GM12878 (cell line): ENCODE results near the gene NRXN3. TPM values are rescaled to one million over a fixed set of nuclear protein-coding genes. Genes with fewer than 3 reads are reported as not detected.

Source experiments
- ATAC-seq: fragments of 200-7000 bp; cut with Tn5 transposase; 3 replicates; pipeline ENCODE4 v1.9.1; 2020; ENCODE audit warnings: mild to moderate bottlenecking, moderate library complexity
- BruUV-seq: library from RNA; stranded (reverse); fragments of 400-500 nt; replicated peaks from 2 replicates; lab custom pipeline; 2021; lab: Mats Ljungman, UMichigan
- CTCF ChIA-PET: fragments of 300-600 bp; sonication (Branson Sonifier 250); formaldehyde crosslinking; extraction: SDS; loops from one replicate; lab custom pipeline; 2021; ENCODE audit warnings: inconsistent platforms; lab: Yijun Ruan, JAX
- POLR2A ChIA-PET: fragments of 350-600 bp; formaldehyde crosslinking; extraction: SDS; loops from one replicate; lab custom pipeline; 2021; ENCODE audit warnings: inconsistent platforms; lab: Charles Lee
- RAD21 ChIA-PET: fragments of 300-600 bp; sonication (Branson Sonifier 250); formaldehyde crosslinking; loops from one replicate; lab custom pipeline; 2023; ENCODE audit warnings: antibody characterized with exemption; ENCODE audit not compliant: unreplicated experiment; lab: Charles Lee
- SMC1A ChIA-PET: fragments of 300-600 bp; sonication (Branson Sonifier 250); formaldehyde crosslinking; loops from one replicate; lab custom pipeline; 2023; ENCODE audit not compliant: unreplicated experiment, uncharacterized antibody; lab: Charles Lee
- DNase-seq: peaks from one replicate; pipeline ENCODE4 v3.0.0-alpha.2; 2011; ENCODE audit warnings: low read depth, low spot score
- FAIRE-seq: peaks from 3 replicates; lab custom pipeline; 2011; peaks lifted over from hg19 to GRCh38; lab: Jason Lieb, UNC
- H2AFZ ChIP-seq: 2 replicates; pipeline ENCODE4 v1.6.0; 2011; ENCODE audit warnings: low read depth, low read length, control low read depth; ENCODE audit not compliant: control insufficient read depth
- H3K27ac ChIP-seq: 2 replicates; pipeline ENCODE4 v1.5.1; 2011; ENCODE audit warnings: control low read depth; ENCODE audit not compliant: control insufficient read depth, insufficient read depth
- H3K27me3 ChIP-seq, 2 experiments: replicated peaks in 1 of 2; 2 replicates each; pipeline versions ENCODE4 v1.6.0 to v1.6.1; 2011; ENCODE audit warnings: low read length in 1 of 2; ENCODE audit not compliant: control insufficient read depth in 2 of 2, insufficient read depth in 2 of 2
- H3K36me3 ChIP-seq, 2 experiments: 2 replicates each; pipeline ENCODE4 v1.5.1; 2011; ENCODE audit warnings: low read length in 1 of 2; ENCODE audit not compliant: control insufficient read depth in 2 of 2, insufficient read depth in 2 of 2
- H3K4me1 ChIP-seq: 2 replicates; pipeline ENCODE4 v1.6.1; 2011; ENCODE audit warnings: mild to moderate bottlenecking, low read length, moderate library complexity, mixed read lengths; ENCODE audit not compliant: control insufficient read depth, insufficient read depth
- H3K4me2 ChIP-seq: 2 replicates; pipeline ENCODE4 v1.6.0; 2011; ENCODE audit warnings: control low read depth; ENCODE audit not compliant: control insufficient read depth, insufficient read depth
- H3K4me3 ChIP-seq: fragments of 200-600 bp; sonication (generic); 2 replicates; pipeline ENCODE4 v1.5.1; 2016
- H3K79me2 ChIP-seq: 2 replicates; pipeline ENCODE4 v1.6.0; 2011; ENCODE audit warnings: low read length; ENCODE audit not compliant: control insufficient read depth, insufficient read depth
- H3K9ac ChIP-seq: 2 replicates; pipeline ENCODE4 v1.8.0; 2011; ENCODE audit warnings: low read length, control low read depth, mixed read lengths; ENCODE audit not compliant: control insufficient read depth, insufficient read depth
- H3K9me3 ChIP-seq: replicated peaks from 3 replicates; pipeline ENCODE4 v1.5.1; 2011; ENCODE audit warnings: mild to moderate bottlenecking, low read length; ENCODE audit not compliant: control insufficient read depth, insufficient read depth
- H4K20me1 ChIP-seq: 2 replicates; pipeline ENCODE4 v1.6.0; 2011; ENCODE audit not compliant: control insufficient read depth, insufficient read depth
- CEBPB ChIP-seq, 2 experiments: fragments of 150-350 bp in 1 of 2; IDR thresholded peaks; 2 replicates each; pipeline ENCODE4 v1.6.1; 2012 to 2014; ENCODE audit warnings: low read depth in 2 of 2, low read length in 2 of 2, borderline replicate concordance in 1 of 2, inconsistent platforms in 1 of 2
- EP300 ChIP-seq, 2 experiments: fragments of 150-350 bp in 1 of 2; IDR thresholded peaks; 2 replicates each; pipeline ENCODE4 v1.6.1; 2011 to 2012; ENCODE audit warnings: low read depth in 2 of 2, low read length in 2 of 2, borderline replicate concordance in 1 of 2, improper control_type of control experiment in 1 of 2, inconsistent platforms in 1 of 2; ENCODE audit not compliant: control insufficient read depth in 1 of 2
- IRF4 ChIP-seq: IDR thresholded peaks from 2 replicates; pipeline ENCODE4 v1.6.1; 2011; ENCODE audit warnings: low read depth, low read length
- JUNB ChIP-seq: IDR thresholded peaks from 2 replicates; pipeline ENCODE4 v1.6.1; 2016; ENCODE audit warnings: antibody characterized with exemption, mild to moderate bottlenecking
- MEF2A ChIP-seq: IDR thresholded peaks from 2 replicates; pipeline ENCODE4 v1.6.1; 2011; ENCODE audit warnings: low read depth, mild to moderate bottlenecking, low read length, moderate library complexity; ENCODE audit not compliant: insufficient read depth
- NBN ChIP-seq: fragments of 450-650 bp; IDR thresholded peaks from 2 replicates; pipeline ENCODE4 v1.6.1; 2016
- NFYB ChIP-seq: IDR thresholded peaks from 2 replicates; pipeline ENCODE4 v1.6.1; 2011; ENCODE audit warnings: low read depth, mild to moderate bottlenecking, low read length, improper control_type of control experiment, moderate library complexity; ENCODE audit not compliant: insufficient read depth
- PML ChIP-seq: IDR thresholded peaks from 2 replicates; pipeline ENCODE4 v1.6.1; 2012; ENCODE audit warnings: low read length, inconsistent platforms
- RAD51 ChIP-seq: fragments of 450-650 bp; IDR thresholded peaks from 2 replicates; pipeline ENCODE4 v1.6.1; 2016; ENCODE audit warnings: moderate library complexity, mild to moderate bottlenecking, inconsistent platforms
- SREBF1 ChIP-seq: IDR thresholded peaks from 2 replicates; pipeline ENCODE4 v1.6.1; 2012; ENCODE audit warnings: mild to moderate bottlenecking, low read length
- SRF ChIP-seq, 2 experiments: IDR thresholded peaks; 2 replicates each; pipeline ENCODE4 v1.6.1; 2011; ENCODE audit warnings: low read depth in 2 of 2, low read length in 2 of 2, mild to moderate bottlenecking in 1 of 2, moderate library complexity in 1 of 2
- SUZ12 ChIP-seq: fragments of 200-600 bp; sonication (generic); IDR thresholded peaks from one replicate; pipeline ENCODE4 v1.6.1; 2018; ENCODE audit warnings: antibody characterized with exemption, mild to moderate bottlenecking; ENCODE audit not compliant: unreplicated experiment
- YBX1 ChIP-seq: fragments of 450-650 bp; IDR thresholded peaks from 2 replicates; pipeline ENCODE4 v1.6.1; 2016; ENCODE audit warnings: antibody characterized with exemption
- ZSCAN29 ChIP-seq: fragments of 450-650 bp; IDR thresholded peaks from 2 replicates; pipeline ENCODE4 v1.6.1; 2017; ENCODE audit warnings: mild to moderate bottlenecking, moderate library complexity
- WGBS: methylation state at CpG from one replicate; pipeline ENCODE4 v1.1.6; 2016; ENCODE audit warnings: low lambda C conversion rate; ENCODE audit not compliant: insufficient replicate concordance, insufficient coverage; ENCODE audit errors: missing lambda C conversion rate; 5-methylcytosine and 5-hydroxymethylcytosine counted together
- in situ Hi-C: fragments of 300-500 bp; cut with MboI; formaldehyde crosslinking; loops from 9 replicates; pipeline ENCODE4 v1.14.3; 2018; ENCODE audit warnings: mixed read lengths
- intact Hi-C: fragments of 100-400 bp; cut with micrococcal nuclease; formaldehyde crosslinking; loops from one replicate; pipeline ENCODE4 v1.14.2; 2022; ENCODE audit not compliant: unreplicated experiment
- polyA plus RNA-seq, 11 experiments: library from polyadenylated mRNA; depleted of rRNA in 4 of 11; unstranded in 6 of 11; stranded (reverse) in 5 of 11; fragments of >200 nt; fragmentation: Nextera tagmentation in 4 of 11; fragmentation: Illumina TruSeq in 1 of 11; extraction: Ambion mirVana in 4 of 11; extraction: Trizol in 1 of 11; gene quantifications; 1 replicate in 1 of 11; 2 replicates in 10 of 11; pipeline versions ENCODE4 v1.2.1 to v1.2.3, GENCODE V29; 2011 to 2016; ENCODE audit warnings: inconsistent platforms in 2 of 11, missing spikeins in 2 of 11, low read depth in 1 of 11
- total RNA-seq, 4 experiments: library from RNA; depleted of rRNA in 3 of 4; stranded (reverse); fragments of >200 nt in 3 of 4; fragmentation: Illumina TruSeq in 1 of 4; extraction: Trizol in 1 of 4; gene quantifications; 2 replicates each; pipeline versions ENCODE4 v1.2.1 to v1.2.3, GENCODE V29; 2013 to 2021
- TF ChIP-seq, protein P1 (sequence below): fragments of 450-650 bp; conservative IDR thresholded peaks from 2 replicates; pipeline ENCODE4 v1.6.1; 2017; ENCODE audit warnings: mild to moderate bottlenecking, moderate library complexity
- TF ChIP-seq, protein P2 (sequence below): fragments of 450-650 bp; IDR thresholded peaks from 2 replicates; pipeline ENCODE4 v1.6.1; 2017; ENCODE audit warnings: mild to moderate bottlenecking
- TF ChIP-seq, protein P3 (sequence below): fragments of 450-650 bp; IDR thresholded peaks from 2 replicates; pipeline ENCODE4 v1.6.1; 2018; ENCODE audit warnings: borderline replicate concordance, mild to moderate bottlenecking; ENCODE audit not compliant: partially characterized antibody
- TF ChIP-seq, protein P4 (sequence below): IDR thresholded peaks from 2 replicates; pipeline ENCODE4 v1.6.1; 2011; ENCODE audit warnings: borderline replicate concordance, low read depth, mild to moderate bottlenecking, moderate library complexity, low read length; ENCODE audit not compliant: insufficient read depth, poor library complexity, severe bottlenecking

The NRXN3 gene
- total and polyA plus RNA-seq, 10 of the 15 experiments (the other 5 are each of a cell fraction or from before 2014, with no cell fraction given): 0.52 to 3.3 (median 1.4) TPM

DNA sequence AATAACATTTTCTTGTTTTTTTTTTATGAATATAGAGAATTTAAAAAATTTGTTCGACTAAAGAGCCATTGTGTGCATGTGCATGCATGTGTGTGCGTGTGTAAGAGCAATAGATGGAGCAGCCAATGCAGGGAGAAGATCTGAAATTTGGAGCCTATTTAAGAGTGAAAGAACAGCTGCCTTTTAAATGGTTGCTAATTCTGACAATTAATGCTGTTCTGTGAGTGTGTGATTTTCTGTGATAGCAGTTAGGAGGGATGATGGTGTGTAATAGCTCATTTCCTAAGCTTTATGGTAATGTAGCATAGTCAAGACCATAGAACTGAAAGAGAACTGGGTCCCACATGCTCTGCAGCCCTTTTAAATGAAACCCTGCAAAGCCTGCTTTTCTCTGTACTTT lies 137.9 kb downstream of the NRXN3 start:
- in situ Hi-C loops: no loop called here
- no peak for FAIRE-seq
- RAD21 ChIA-PET: no interaction called here
- TF ChIP-seq, protein P1, sequence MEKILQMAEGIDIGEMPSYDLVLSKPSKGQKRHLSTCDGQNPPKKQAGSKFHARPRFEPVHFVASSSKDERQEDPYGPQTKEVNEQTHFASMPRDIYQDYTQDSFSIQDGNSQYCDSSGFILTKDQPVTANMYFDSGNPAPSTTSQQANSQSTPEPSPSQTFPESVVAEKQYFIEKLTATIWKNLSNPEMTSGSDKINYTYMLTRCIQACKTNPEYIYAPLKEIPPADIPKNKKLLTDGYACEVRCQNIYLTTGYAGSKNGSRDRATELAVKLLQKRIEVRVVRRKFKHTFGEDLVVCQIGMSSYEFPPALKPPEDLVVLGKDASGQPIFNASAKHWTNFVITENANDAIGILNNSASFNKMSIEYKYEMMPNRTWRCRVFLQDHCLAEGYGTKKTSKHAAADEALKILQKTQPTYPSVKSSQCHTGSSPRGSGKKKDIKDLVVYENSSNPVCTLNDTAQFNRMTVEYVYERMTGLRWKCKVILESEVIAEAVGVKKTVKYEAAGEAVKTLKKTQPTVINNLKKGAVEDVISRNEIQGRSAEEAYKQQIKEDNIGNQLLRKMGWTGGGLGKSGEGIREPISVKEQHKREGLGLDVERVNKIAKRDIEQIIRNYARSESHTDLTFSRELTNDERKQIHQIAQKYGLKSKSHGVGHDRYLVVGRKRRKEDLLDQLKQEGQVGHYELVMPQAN: no peak
- TF ChIP-seq SREBF1: no peak
- no peak for TF ChIP-seq CEBPB (IDR thresholded peaks at IDR 0.05; ENCODE audit: borderline replicate concordance in 1 of 2, low read depth in 2 of 2, low read length in 2 of 2)
- TF ChIP-seq RAD51: no peak
- no peak for TF ChIP-seq PML
- TF ChIP-seq JUNB: no peak
- no peak for TF ChIP-seq SUZ12
- no peak for TF ChIP-seq NFYB
- no peak for TF ChIP-seq ZSCAN29
- no peak for TF ChIP-seq NBN
- TF ChIP-seq, protein P2, sequence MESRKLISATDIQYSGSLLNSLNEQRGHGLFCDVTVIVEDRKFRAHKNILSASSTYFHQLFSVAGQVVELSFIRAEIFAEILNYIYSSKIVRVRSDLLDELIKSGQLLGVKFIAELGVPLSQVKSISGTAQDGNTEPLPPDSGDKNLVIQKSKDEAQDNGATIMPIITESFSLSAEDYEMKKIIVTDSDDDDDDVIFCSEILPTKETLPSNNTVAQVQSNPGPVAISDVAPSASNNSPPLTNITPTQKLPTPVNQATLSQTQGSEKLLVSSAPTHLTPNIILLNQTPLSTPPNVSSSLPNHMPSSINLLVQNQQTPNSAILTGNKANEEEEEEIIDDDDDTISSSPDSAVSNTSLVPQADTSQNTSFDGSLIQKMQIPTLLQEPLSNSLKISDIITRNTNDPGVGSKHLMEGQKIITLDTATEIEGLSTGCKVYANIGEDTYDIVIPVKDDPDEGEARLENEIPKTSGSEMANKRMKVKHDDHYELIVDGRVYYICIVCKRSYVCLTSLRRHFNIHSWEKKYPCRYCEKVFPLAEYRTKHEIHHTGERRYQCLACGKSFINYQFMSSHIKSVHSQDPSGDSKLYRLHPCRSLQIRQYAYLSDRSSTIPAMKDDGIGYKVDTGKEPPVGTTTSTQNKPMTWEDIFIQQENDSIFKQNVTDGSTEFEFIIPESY: no peak
- TF ChIP-seq IRF4: no peak
- no peak for TF ChIP-seq MEF2A
- no peak for TF ChIP-seq EP300 (IDR thresholded peaks at IDR 0.05; ENCODE audit: borderline replicate concordance in 1 of 2, control insufficient read depth in 1 of 2, low read depth in 2 of 2, low read length in 2 of 2)
- no peak for TF ChIP-seq YBX1
- TF ChIP-seq SRF (IDR thresholded peaks at IDR 0.05; ENCODE audit: low read depth in 2 of 2, low read length in 2 of 2): no peak
- TF ChIP-seq, protein P3, sequence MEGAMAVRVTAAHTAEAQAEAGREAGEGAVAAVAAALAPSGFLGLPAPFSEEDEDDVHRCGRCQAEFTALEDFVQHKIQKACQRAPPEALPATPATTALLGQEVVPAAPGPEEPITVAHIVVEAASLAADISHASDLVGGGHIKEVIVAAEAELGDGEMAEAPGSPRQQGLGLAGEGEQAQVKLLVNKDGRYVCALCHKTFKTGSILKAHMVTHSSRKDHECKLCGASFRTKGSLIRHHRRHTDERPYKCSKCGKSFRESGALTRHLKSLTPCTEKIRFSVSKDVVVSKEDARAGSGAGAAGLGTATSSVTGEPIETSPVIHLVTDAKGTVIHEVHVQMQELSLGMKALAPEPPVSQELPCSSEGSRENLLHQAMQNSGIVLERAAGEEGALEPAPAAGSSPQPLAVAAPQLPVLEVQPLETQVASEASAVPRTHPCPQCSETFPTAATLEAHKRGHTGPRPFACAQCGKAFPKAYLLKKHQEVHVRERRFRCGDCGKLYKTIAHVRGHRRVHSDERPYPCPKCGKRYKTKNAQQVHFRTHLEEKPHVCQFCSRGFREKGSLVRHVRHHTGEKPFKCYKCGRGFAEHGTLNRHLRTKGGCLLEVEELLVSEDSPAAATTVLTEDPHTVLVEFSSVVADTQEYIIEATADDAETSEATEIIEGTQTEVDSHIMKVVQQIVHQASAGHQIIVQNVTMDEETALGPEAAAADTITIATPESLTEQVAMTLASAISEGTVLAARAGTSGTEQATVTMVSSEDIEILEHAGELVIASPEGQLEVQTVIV: no peak
- TF ChIP-seq, protein P4, sequence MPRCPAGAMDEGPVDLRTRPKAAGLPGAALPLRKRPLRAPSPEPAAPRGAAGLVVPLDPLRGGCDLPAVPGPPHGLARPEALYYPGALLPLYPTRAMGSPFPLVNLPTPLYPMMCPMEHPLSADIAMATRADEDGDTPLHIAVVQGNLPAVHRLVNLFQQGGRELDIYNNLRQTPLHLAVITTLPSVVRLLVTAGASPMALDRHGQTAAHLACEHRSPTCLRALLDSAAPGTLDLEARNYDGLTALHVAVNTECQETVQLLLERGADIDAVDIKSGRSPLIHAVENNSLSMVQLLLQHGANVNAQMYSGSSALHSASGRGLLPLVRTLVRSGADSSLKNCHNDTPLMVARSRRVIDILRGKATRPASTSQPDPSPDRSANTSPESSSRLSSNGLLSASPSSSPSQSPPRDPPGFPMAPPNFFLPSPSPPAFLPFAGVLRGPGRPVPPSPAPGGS: no peak

More for the DNA sequence above, 137.9 kb downstream of the NRXN3 start:
- DNase-seq (no peak), ATAC-seq (no peak)
- Histone ChIP-seq H3K4me1 (no peaks in the 10 kb centered on the region), H3K27me3 (0 out of 4 replicates have a peak, but pooled peaks cover 0 to 2% of the 10 kb centered on the region in 2 experiments), H2AFZ (no peak overlapping the region), H4K20me1 (no peaks in the 10 kb centered on the region), H3K9me3 (no peaks in the 10 kb centered on the region), H3K79me2 (no peaks in the 10 kb centered on the region), H3K9ac (no peak overlapping the region), H3K27ac (no peak overlapping the region), H3K36me3 (no peaks in the 10 kb centered on the region), H3K4me3 (no peak overlapping the region), H3K4me2 (no peak overlapping the region)
- POLR2A ChIA-PET: interaction anchor here (0.7 kb wide), 1 partner anchor 15 kb away, joined by 4 read pairs; no protein-coding TSS in a partner anchor
- BruUV-seq: no TSS peak
- CTCF ChIA-PET: interaction anchor here (0.6 to 0.7 kb wide), 2 partner anchors 522 to 794 kb away, joined by 3 to 4 read pairs; no protein-coding TSS in a partner anchor
- WGBS: 0% methylated on average over 2 of the region's 2 CpGs
- intact Hi-C loops: no loop called here
- SMC1A ChIA-PET: no interaction called here
